Measurements from ENCODE around the gene RGPD6. TPM values are rescaled to one million over a fixed set of nuclear protein-coding genes. Genes with fewer than 3 reads are reported as not detected.
"Not testable (repeated sequence)": the region's sequence is repeated elsewhere in the genome, so short reads cannot be mapped to it uniquely, and the experiment has no call there.

Gene RGPD6
- polyA plus RNA-seq, 1 donor (not counting 4 experiments of a cell fraction or from before 2014, with no cell fraction given): 15.6 TPM

DNA sequence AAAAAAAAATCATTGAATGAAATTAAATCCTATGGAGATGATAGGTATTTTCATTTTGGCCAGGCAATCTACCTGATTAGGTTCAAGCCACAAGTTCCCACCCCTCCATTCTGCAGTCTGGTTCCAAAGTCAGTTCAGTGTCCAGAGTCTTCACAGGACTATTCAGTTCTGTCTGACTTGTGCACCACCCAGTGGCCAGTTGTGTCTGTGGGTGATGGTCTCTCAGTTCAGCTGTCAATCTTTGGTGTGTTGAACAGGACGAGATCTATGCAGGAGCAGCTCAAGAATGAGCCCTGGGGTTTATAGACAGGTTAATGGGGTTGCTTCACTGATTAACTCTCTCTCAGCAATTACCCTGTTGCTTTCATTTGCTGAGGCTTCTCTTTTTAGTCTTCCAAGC lies 1.4 kb upstream of the RGPD6 start:
- H3K4me3 ChIP-seq (ENCODE audit: control insufficient read depth in 2 of 3, extremely low read depth in 1 of 3, insufficient read depth in 2 of 3, low read depth in 1 of 3, low read length in 3 of 3); H3K79me2 ChIP-seq (ENCODE audit: control insufficient read depth, insufficient read depth, low read length); H3K9me3 ChIP-seq (ENCODE audit: control insufficient read depth, low read depth, low read length); H4K20me1 ChIP-seq (ENCODE audit: control insufficient read depth, extremely low read depth, insufficient read depth, low read length); H3K9me1 ChIP-seq (ENCODE audit: control insufficient read depth, extremely low read depth, insufficient read depth, low read length); H3K27me3 ChIP-seq (ENCODE audit: control insufficient read depth, extremely low read depth, insufficient read depth, low read length); FAIRE-seq; H3K4me1 ChIP-seq (ENCODE audit: control insufficient read depth, extremely low read depth, insufficient read depth, low read length); H3K36me3 ChIP-seq (ENCODE audit: control insufficient read depth in 2 of 2, extremely low read depth in 1 of 2, insufficient read depth in 2 of 2, low read length in 2 of 2); dilution Hi-C loops (cut with MboI; ENCODE audit: extremely low pct_ligation_motif_present, low sequenced_read_pairs); H3K9ac ChIP-seq (ENCODE audit: control insufficient read depth, extremely low read depth, insufficient read depth, low read length); H2AFZ ChIP-seq (ENCODE audit: control insufficient read depth, low read length); DNase-seq (ENCODE audit: low read depth, low spot score); H3K4me2 ChIP-seq (ENCODE audit: control insufficient read depth, extremely low read depth, insufficient read depth, low read depth, low read length); H3K27ac ChIP-seq (ENCODE audit: control insufficient read depth, insufficient read depth, low read length): not testable (repeated sequence)

DNA sequence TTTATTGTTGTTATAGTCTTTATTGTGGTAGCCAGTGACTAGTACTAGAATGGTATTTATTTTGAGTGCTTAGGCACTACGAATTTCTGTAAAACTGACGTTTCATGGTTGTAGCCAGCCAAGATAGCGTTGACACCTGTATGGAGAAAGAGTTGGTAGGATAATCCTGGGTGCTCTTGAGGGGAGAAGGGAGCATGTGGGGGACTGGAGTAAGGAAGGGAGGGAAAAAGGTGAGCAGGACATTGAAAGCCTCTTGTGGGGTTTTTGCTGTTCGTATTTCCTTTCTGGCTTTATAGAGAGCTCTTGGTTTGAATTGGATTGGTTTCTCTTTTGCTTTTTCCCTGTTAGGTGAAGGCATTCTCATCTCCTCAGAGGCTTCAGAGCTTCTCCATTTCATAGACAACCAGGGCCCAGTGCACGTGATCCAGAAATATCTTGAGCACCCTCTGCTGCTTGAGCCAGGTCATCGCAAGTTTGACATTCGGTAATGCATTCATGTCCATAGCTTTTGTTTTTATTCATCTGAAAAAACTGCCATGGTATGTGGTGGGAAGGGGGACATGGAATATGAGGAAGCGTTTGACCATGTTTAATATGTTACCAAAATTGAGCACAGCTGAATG lies 77.2 kb downstream of the RGPD6 start:
- H2AFZ ChIP-seq (ENCODE audit: control insufficient read depth, low read length); H3K9ac ChIP-seq (ENCODE audit: control insufficient read depth, extremely low read depth, insufficient read depth, low read length); H3K79me2 ChIP-seq (ENCODE audit: control insufficient read depth, insufficient read depth, low read length); DNase-seq (ENCODE audit: low read depth, low spot score); H3K4me3 ChIP-seq (ENCODE audit: control insufficient read depth in 2 of 3, extremely low read depth in 1 of 3, insufficient read depth in 2 of 3, low read depth in 1 of 3, low read length in 3 of 3); H3K9me1 ChIP-seq (ENCODE audit: control insufficient read depth, extremely low read depth, insufficient read depth, low read length); H3K4me1 ChIP-seq (ENCODE audit: control insufficient read depth, extremely low read depth, insufficient read depth, low read length); H3K27me3 ChIP-seq (ENCODE audit: control insufficient read depth, extremely low read depth, insufficient read depth, low read length); H3K27ac ChIP-seq (ENCODE audit: control insufficient read depth, insufficient read depth, low read length); dilution Hi-C loops (cut with MboI; ENCODE audit: extremely low pct_ligation_motif_present, low sequenced_read_pairs); H3K36me3 ChIP-seq (ENCODE audit: control insufficient read depth in 2 of 2, extremely low read depth in 1 of 2, insufficient read depth in 2 of 2, low read length in 2 of 2); H3K4me2 ChIP-seq (ENCODE audit: control insufficient read depth, extremely low read depth, insufficient read depth, low read depth, low read length); H4K20me1 ChIP-seq (ENCODE audit: control insufficient read depth, extremely low read depth, insufficient read depth, low read length); H3K9me3 ChIP-seq (ENCODE audit: control insufficient read depth, low read depth, low read length): not testable (repeated sequence)
- FAIRE-seq: peak; percentile 60

- not testable (repeated sequence) for FAIRE-seq; H3K27me3 ChIP-seq (ENCODE audit: control insufficient read depth, extremely low read depth, insufficient read depth, low read length); DNase-seq (ENCODE audit: low read depth, low spot score)
These were observed 81.0 kb downstream of the RGPD6 start for GRCh38 chr2:110496027-110496426.

GRCh38 chr2:110494488-110494887 lies 82.5 kb downstream of the RGPD6 start:
- DNase-seq (ENCODE audit: low read depth, low spot score); H2AFZ ChIP-seq (ENCODE audit: control insufficient read depth, low read length); H3K4me1 ChIP-seq (ENCODE audit: control insufficient read depth, extremely low read depth, insufficient read depth, low read length); dilution Hi-C loops (cut with MboI; ENCODE audit: extremely low pct_ligation_motif_present, low sequenced_read_pairs); H3K9me3 ChIP-seq (ENCODE audit: control insufficient read depth, low read depth, low read length); H3K4me3 ChIP-seq (ENCODE audit: control insufficient read depth in 2 of 3, extremely low read depth in 1 of 3, insufficient read depth in 2 of 3, low read depth in 1 of 3, low read length in 3 of 3); H3K9me1 ChIP-seq (ENCODE audit: control insufficient read depth, extremely low read depth, insufficient read depth, low read length); H3K36me3 ChIP-seq (ENCODE audit: control insufficient read depth in 2 of 2, extremely low read depth in 1 of 2, insufficient read depth in 2 of 2, low read length in 2 of 2); H3K27ac ChIP-seq (ENCODE audit: control insufficient read depth, insufficient read depth, low read length); FAIRE-seq; H3K27me3 ChIP-seq (ENCODE audit: control insufficient read depth, extremely low read depth, insufficient read depth, low read length); H3K79me2 ChIP-seq (ENCODE audit: control insufficient read depth, insufficient read depth, low read length); H4K20me1 ChIP-seq (ENCODE audit: control insufficient read depth, extremely low read depth, insufficient read depth, low read length); H3K9ac ChIP-seq (ENCODE audit: control insufficient read depth, extremely low read depth, insufficient read depth, low read length); H3K4me2 ChIP-seq (ENCODE audit: control insufficient read depth, extremely low read depth, insufficient read depth, low read depth, low read length): not testable (repeated sequence)

More at GRCh38 chr2:110496027-110496426, 81.0 kb downstream of the RGPD6 start:
- dilution Hi-C loops (cut with MboI; ENCODE audit: extremely low pct_ligation_motif_present, low sequenced_read_pairs); H3K27ac ChIP-seq (ENCODE audit: control insufficient read depth, insufficient read depth, low read length); H3K9ac ChIP-seq (ENCODE audit: control insufficient read depth, extremely low read depth, insufficient read depth, low read length); H2AFZ ChIP-seq (ENCODE audit: control insufficient read depth, low read length); H3K9me1 ChIP-seq (ENCODE audit: control insufficient read depth, extremely low read depth, insufficient read depth, low read length); H3K9me3 ChIP-seq (ENCODE audit: control insufficient read depth, low read depth, low read length); H3K4me1 ChIP-seq (ENCODE audit: control insufficient read depth, extremely low read depth, insufficient read depth, low read length); H3K79me2 ChIP-seq (ENCODE audit: control insufficient read depth, insufficient read depth, low read length); H3K4me3 ChIP-seq (ENCODE audit: control insufficient read depth in 2 of 3, extremely low read depth in 1 of 3, insufficient read depth in 2 of 3, low read depth in 1 of 3, low read length in 3 of 3); H4K20me1 ChIP-seq (ENCODE audit: control insufficient read depth, extremely low read depth, insufficient read depth, low read length); H3K36me3 ChIP-seq (ENCODE audit: control insufficient read depth in 2 of 2, extremely low read depth in 1 of 2, insufficient read depth in 2 of 2, low read length in 2 of 2); H3K4me2 ChIP-seq (ENCODE audit: control insufficient read depth, extremely low read depth, insufficient read depth, low read depth, low read length): not testable (repeated sequence)

DNA sequence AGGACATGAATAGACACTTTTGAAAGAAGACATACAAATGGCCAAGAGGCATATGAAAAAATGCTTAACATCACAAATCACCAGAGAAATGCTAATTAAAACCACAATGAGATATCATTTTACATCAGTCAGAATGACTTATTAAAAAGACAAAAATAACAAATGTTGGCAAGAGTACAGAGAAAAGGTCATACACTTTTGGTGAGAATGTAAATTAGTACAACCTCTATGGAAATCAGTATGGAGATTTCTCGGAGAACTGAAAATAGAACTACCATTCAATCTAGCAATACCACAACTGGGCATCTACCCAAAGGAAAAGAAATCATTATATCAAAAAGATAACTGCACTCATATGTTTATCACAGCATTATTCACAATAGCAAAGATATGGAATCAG lies 88.0 kb downstream of the RGPD6 start:
- H3K4me3 ChIP-seq (ENCODE audit: control insufficient read depth in 2 of 3, extremely low read depth in 1 of 3, insufficient read depth in 2 of 3, low read depth in 1 of 3, low read length in 3 of 3); DNase-seq (ENCODE audit: low read depth, low spot score); FAIRE-seq; H2AFZ ChIP-seq (ENCODE audit: control insufficient read depth, low read length); H3K9me1 ChIP-seq (ENCODE audit: control insufficient read depth, extremely low read depth, insufficient read depth, low read length); H3K9ac ChIP-seq (ENCODE audit: control insufficient read depth, extremely low read depth, insufficient read depth, low read length); H3K4me1 ChIP-seq (ENCODE audit: control insufficient read depth, extremely low read depth, insufficient read depth, low read length); H3K27me3 ChIP-seq (ENCODE audit: control insufficient read depth, extremely low read depth, insufficient read depth, low read length); H3K36me3 ChIP-seq (ENCODE audit: control insufficient read depth in 2 of 2, extremely low read depth in 1 of 2, insufficient read depth in 2 of 2, low read length in 2 of 2); H4K20me1 ChIP-seq (ENCODE audit: control insufficient read depth, extremely low read depth, insufficient read depth, low read length); H3K27ac ChIP-seq (ENCODE audit: control insufficient read depth, insufficient read depth, low read length); H3K79me2 ChIP-seq (ENCODE audit: control insufficient read depth, insufficient read depth, low read length); H3K9me3 ChIP-seq (ENCODE audit: control insufficient read depth, low read depth, low read length); H3K4me2 ChIP-seq (ENCODE audit: control insufficient read depth, extremely low read depth, insufficient read depth, low read depth, low read length); dilution Hi-C loops (cut with MboI; ENCODE audit: extremely low pct_ligation_motif_present, low sequenced_read_pairs): not testable (repeated sequence)
